ENCODE data around the gene LTC4S. TPM values are rescaled to one million over a fixed set of nuclear protein-coding genes. Genes with fewer than 3 reads are reported as not detected.
A peak's percentile ranks its signal among the peaks of the same experiment; 100 is the strongest.

LTC4S gene
- total and polyA plus RNA-seq, 9 of the 15 experiments (the other 6 are each of a cell fraction or from before 2014, with no cell fraction given), result 0.17 to 0.77 (median 0.75) TPM; not detected in 6

DNA sequence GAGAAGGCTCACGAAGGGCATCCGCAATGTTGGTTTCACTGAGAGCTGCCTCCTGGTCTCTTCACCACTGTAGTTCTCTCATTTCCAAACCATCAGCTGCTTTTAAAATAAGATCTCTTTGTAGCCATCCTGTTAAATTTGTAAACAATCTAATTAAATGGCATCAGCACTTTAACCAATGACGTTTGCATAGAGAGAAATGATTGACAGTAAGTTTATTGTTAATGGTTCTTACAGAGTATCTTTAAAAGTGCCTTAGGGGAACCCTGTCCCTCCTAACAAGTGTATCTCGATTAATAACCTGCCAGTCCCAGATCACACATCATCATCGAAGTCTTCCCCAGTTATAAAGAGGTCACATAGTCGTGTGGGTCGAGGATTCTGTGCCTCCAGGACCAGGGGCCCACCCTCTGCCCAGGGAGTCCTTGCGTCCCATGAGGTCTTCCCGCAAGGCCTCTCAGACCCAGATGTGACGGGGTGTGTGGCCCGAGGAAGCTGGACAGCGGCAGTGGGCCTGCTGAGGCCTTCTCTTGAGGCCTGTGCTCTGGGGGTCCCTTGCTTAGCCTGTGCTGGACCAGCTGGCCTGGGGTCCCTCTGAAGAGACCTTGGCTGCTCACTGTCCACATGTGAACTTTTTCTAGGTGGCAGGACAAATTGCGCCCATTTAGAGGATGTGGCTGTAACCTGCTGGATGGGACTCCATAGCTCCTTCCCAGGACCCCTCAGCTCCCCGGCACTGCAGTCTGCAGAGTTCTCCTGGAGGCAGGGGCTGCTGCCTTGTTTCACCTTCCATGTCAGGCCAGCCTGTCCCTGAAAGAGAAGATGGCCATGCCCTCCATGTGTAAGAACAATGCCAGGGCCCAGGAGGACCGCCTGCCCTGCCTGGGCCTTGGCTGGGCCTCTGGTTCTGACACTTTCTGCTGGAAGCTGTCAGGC lies 43.6 kb downstream of the LTC4S start (continued):
- TF ChIP-seq, protein P1, sequence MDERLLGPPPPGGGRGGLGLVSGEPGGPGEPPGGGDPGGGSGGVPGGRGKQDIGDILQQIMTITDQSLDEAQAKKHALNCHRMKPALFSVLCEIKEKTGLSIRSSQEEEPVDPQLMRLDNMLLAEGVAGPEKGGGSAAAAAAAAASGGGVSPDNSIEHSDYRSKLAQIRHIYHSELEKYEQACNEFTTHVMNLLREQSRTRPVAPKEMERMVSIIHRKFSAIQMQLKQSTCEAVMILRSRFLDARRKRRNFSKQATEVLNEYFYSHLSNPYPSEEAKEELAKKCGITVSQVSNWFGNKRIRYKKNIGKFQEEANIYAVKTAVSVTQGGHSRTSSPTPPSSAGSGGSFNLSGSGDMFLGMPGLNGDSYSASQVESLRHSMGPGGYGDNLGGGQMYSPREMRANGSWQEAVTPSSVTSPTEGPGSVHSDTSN (CRISPR knock-in tag; IDR thresholded peaks at IDR 0.05; ENCODE audit: low read depth), result no peak
- TF ChIP-seq, protein P1 (tag; conservative IDR thresholded peaks at IDR 0.05; ENCODE audit: low read depth), result 0 out of 2 replicates have a peak, but pooled peaks have one; percentile 5
- TF ChIP-seq CCNT2 (IDR thresholded peaks at IDR 0.05; ENCODE audit: borderline replicate concordance, extremely low read depth, insufficient read length, low read depth, low read length) (no peak), FOSL1 (tag; conservative IDR thresholded peaks at IDR 0.05) (0 out of 2 replicates have a peak, but pooled peaks have one; percentile 30), SMAD1 (IDR thresholded peaks at IDR 0.05; ENCODE audit: low read depth, low read length, partially characterized antibody) (peak; percentile 39), SP2 (IDR thresholded peaks at IDR 0.05; ENCODE audit: extremely low read depth, low read depth, low read length, poor library complexity, severe bottlenecking) (no peak), ZFX (CRISPR knock-in tag; IDR thresholded peaks at IDR 0.05) (peak; percentile 27), U2AF2 (optimal IDR thresholded peaks at IDR 0.05; ENCODE audit: low read depth, low read length) (no peak), ESRRA (IDR thresholded peaks at IDR 0.05; ENCODE audit: borderline replicate concordance, low read depth) (no peak), KLF10 (CRISPR knock-in tag; IDR thresholded peaks at IDR 0.05) (no peak), CXXC5 (CRISPR knock-in tag; IDR thresholded peaks at IDR 0.05) (no peak), ZNF668 (CRISPR knock-in tag; IDR thresholded peaks at IDR 0.05) (no peak), ASH1L (IDR thresholded peaks at IDR 0.05; ENCODE audit: borderline replicate concordance, low read depth, partially characterized antibody) (no peak), SIX5 (IDR thresholded peaks at IDR 0.05; ENCODE audit: borderline replicate concordance in 1 of 2, insufficient read depth in 1 of 2, low read depth in 1 of 2, low read length in 2 of 2) (no peak), CBFB (CRISPR knock-in tag; IDR thresholded peaks at IDR 0.05) (no peak)
- TF ChIP-seq, protein P2, sequence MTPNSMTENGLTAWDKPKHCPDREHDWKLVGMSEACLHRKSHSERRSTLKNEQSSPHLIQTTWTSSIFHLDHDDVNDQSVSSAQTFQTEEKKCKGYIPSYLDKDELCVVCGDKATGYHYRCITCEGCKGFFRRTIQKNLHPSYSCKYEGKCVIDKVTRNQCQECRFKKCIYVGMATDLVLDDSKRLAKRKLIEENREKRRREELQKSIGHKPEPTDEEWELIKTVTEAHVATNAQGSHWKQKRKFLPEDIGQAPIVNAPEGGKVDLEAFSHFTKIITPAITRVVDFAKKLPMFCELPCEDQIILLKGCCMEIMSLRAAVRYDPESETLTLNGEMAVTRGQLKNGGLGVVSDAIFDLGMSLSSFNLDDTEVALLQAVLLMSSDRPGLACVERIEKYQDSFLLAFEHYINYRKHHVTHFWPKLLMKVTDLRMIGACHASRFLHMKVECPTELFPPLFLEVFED (CRISPR knock-in tag; conservative IDR thresholded peaks at IDR 0.05), result 0 out of 2 replicates have a peak, but pooled peaks have one; percentile 29

Measured in K562 (cell line).